OCI-LY3 (cell line): Measurements from ENCODE around the gene SPON2.

Experiments used
- H2AFZ ChIP-seq: fragments of 200-600, 300-600 bp; shearing (Covaris generic); 2 replicates; pipeline ENCODE4 v1.6.0; 2014; ENCODE audit warnings: antibody characterized with exemption, low read depth, low read length
- H3K27ac ChIP-seq: fragments of 200-600, 300-600 bp; sonication (generic); 2 replicates; pipeline ENCODE4 v1.5.1; 2014; ENCODE audit warnings: mild to moderate bottlenecking, low read length, moderate library complexity, mixed read lengths
- H3K27me3 ChIP-seq: fragments of 200-600, 300-600 bp; sonication (generic); 2 replicates; pipeline ENCODE4 v1.6.1; 2014; ENCODE audit warnings: low read depth, low read length, mixed read lengths
- H3K36me3 ChIP-seq: fragments of 200-600, 300-600 bp; sonication (generic); replicated peaks from 2 replicates; pipeline ENCODE3; 2014; ENCODE audit warnings: low read depth, low read length, mixed read lengths
- H3K4me1 ChIP-seq: fragments of 300-600, 200-600 bp; sonication (generic); 2 replicates; pipeline ENCODE4 v1.6.1; 2014; ENCODE audit warnings: low read length, mixed read lengths
- H3K4me2 ChIP-seq: fragments of 200-600, 300-600 bp; sonication (generic); 2 replicates; pipeline ENCODE4 v1.6.1; 2014; ENCODE audit warnings: low read length, mixed read lengths
- H3K4me3 ChIP-seq: fragments of 300-600, 200-600 bp; sonication (generic); 2 replicates; pipeline ENCODE4 v1.5.1; 2014; ENCODE audit warnings: antibody characterized with exemption, mild to moderate bottlenecking, low read length, moderate library complexity
- H3K79me2 ChIP-seq: fragments of 300-600, 200-600 bp; shearing (Covaris generic); 2 replicates; pipeline ENCODE4 v1.6.1; 2014; ENCODE audit warnings: mild to moderate bottlenecking, low read length, mixed read lengths
- H3K9ac ChIP-seq: fragments of 300-600, 200-600 bp; shearing (Covaris generic); 2 replicates; pipeline ENCODE4 v1.6.0; 2014; ENCODE audit warnings: mild to moderate bottlenecking, low read length, moderate library complexity
- H3K9me3 ChIP-seq: fragments of 200-600, 300-600 bp; shearing (Covaris generic); 2 replicates; pipeline ENCODE4 v1.6.1; 2014; ENCODE audit warnings: low read length, mixed read lengths; ENCODE audit not compliant: insufficient read depth
- H4K20me1 ChIP-seq: fragments of 200-600, 300-600 bp; sonication (generic); 2 replicates; pipeline ENCODE4 v1.6.1; 2016; ENCODE audit warnings: low read length, mixed read lengths; ENCODE audit not compliant: insufficient read depth
- EZH2phosphoT487 ChIP-seq: fragments of 200-600 bp; shearing (Covaris generic); IDR thresholded peaks from 2 replicates; pipeline ENCODE4 v1.6.1; 2018; ENCODE audit warnings: antibody characterized with exemption, mixed run types, low read depth
- TF ChIP-seq, protein P1 (sequence below): fragments of 200-600, 300-600 bp; sonication (generic); IDR thresholded peaks from 2 replicates; pipeline ENCODE4 v1.5.1; 2014; ENCODE audit warnings: antibody characterized with exemption, low read length, low read depth

SPON2 gene

DNA sequence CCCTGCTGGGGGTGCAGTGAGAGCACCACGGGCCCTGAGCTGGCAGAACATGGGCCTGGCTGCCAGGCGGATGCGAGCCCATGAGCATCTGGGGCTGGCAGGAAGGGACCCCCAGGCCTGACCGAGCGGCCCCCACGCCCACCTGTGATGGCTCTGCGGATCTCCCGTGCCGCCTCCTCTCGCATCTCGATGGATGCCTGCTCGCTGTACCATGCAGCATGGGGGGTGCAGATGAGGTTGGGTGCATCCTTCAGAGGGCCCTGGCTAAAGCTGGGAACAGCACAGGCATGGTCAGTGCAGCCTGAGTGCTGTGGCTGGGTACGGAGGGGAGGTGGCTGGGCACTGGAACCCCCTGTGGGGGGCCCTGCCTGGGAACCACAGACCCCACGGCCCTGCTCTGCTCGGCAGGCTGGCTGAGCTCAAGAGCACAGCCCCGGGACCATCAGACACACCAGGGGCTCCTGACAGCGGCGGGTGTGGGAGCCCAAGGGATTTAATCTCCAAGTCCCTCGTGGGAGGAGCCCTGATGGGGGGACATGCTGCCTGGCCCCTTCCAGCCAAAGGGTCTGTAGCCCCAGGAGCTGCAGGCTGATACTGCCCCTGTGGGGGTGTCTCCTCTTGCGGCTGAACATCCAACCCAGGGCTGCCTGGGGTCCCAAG, 41.1 kb upstream of the SPON2 start:
- Histone ChIP-seq H3K79me2 (peaks cover 22% of the 10 kb centered on the region), H4K20me1 (peaks cover 38% of the 10 kb centered on the region), H3K27ac (no peak overlapping the region), H2AFZ (no peak overlapping the region), H3K9ac (no peak overlapping the region), H3K4me3 (no peak overlapping the region), H3K36me3 (peaks cover 51% of the 10 kb centered on the region), H3K4me2 (no peak overlapping the region), H3K9me3 (no peaks in the 10 kb centered on the region), H3K4me1 (peaks cover 37% of the 10 kb centered on the region), H3K27me3 (no peaks in the 10 kb centered on the region)
- TF ChIP-seq EZH2phosphoT487: no peak
- TF ChIP-seq, protein P1, sequence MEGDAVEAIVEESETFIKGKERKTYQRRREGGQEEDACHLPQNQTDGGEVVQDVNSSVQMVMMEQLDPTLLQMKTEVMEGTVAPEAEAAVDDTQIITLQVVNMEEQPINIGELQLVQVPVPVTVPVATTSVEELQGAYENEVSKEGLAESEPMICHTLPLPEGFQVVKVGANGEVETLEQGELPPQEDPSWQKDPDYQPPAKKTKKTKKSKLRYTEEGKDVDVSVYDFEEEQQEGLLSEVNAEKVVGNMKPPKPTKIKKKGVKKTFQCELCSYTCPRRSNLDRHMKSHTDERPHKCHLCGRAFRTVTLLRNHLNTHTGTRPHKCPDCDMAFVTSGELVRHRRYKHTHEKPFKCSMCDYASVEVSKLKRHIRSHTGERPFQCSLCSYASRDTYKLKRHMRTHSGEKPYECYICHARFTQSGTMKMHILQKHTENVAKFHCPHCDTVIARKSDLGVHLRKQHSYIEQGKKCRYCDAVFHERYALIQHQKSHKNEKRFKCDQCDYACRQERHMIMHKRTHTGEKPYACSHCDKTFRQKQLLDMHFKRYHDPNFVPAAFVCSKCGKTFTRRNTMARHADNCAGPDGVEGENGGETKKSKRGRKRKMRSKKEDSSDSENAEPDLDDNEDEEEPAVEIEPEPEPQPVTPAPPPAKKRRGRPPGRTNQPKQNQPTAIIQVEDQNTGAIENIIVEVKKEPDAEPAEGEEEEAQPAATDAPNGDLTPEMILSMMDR: no peak

- H3K9me3 ChIP-seq: no peaks in the 10 kb centered on the region
- H3K4me3 ChIP-seq: no peak overlapping the region
- H4K20me1 ChIP-seq: peaks cover 35% of the 10 kb centered on the region
- H3K9ac ChIP-seq: no peak overlapping the region
- H3K27ac ChIP-seq: no peak overlapping the region
- no peak overlapping the region for H3K4me2 ChIP-seq
- peaks cover 46% of the 10 kb centered on the region for H3K36me3 ChIP-seq
- H3K27me3 ChIP-seq: no peaks in the 10 kb centered on the region
- no peak for TF ChIP-seq EZH2phosphoT487
- TF ChIP-seq, protein P1: no peak
- peaks cover 36% of the 10 kb centered on the region for H3K4me1 ChIP-seq
- H2AFZ ChIP-seq: no peak overlapping the region
- peaks cover 15% of the 10 kb centered on the region for H3K79me2 ChIP-seq
These were observed 40.4 kb upstream of the SPON2 start for GRCh38 chr4:1212546-1213335.

DNA sequence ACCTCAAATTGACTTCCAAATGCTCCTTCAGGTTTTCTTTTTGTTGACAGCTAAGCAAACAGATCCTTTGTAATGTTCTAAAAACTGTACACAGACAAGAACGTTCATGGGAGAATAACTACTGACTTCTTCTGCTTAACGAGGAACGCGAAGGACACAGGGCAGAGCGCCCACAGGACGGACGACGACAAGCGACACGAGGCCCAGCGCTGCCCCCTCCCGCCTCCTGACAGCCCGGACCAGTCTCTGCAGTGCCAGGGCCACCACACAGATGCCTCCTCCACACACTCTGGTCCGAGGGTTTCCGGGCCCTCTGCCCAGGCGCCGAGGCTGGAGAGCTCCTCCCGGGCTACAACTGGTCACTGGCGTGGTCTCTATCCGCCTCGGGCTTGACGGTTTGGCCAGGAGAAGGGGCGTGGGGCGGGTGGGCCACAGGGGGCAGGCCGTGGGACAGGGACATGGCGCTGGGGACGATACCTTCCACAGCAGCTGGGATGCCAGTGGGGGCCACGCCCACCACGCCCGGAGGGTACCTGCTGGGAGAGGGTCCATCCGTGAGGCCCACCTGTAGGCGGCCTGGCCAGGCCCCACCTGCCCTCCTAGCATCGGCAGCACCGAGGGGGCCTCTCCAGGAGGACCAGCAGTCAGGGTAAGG, 39.6 kb upstream of the SPON2 start:
- Histone ChIP-seq H3K36me3 (peaks cover 39% of the 10 kb centered on the region), H2AFZ (no peak overlapping the region), H3K27me3 (no peaks in the 10 kb centered on the region), H3K27ac (no peak overlapping the region), H3K4me3 (no peak overlapping the region), H3K4me1 (peaks cover 29% of the 10 kb centered on the region), H3K9ac (no peak overlapping the region), H4K20me1 (peaks cover 34% of the 10 kb centered on the region), H3K9me3 (no peaks in the 10 kb centered on the region), H3K4me2 (no peak overlapping the region), H3K79me2 (peaks cover 7% of the 10 kb centered on the region)
- no peak for TF ChIP-seq EZH2phosphoT487
- TF ChIP-seq, protein P1: no peak

GRCh38 chr4:1211371-1211770, 39.0 kb upstream of the SPON2 start:
- H3K36me3 ChIP-seq: peaks cover 32% of the 10 kb centered on the region
- H4K20me1 ChIP-seq: peaks cover 27% of the 10 kb centered on the region
- H3K27ac ChIP-seq: no peak overlapping the region
- H3K9ac ChIP-seq: no peak overlapping the region
- H3K27me3 ChIP-seq: no peaks in the 10 kb centered on the region
- no peak overlapping the region for H3K4me2 ChIP-seq
- H3K9me3 ChIP-seq: no peaks in the 10 kb centered on the region
- no peak overlapping the region for H2AFZ ChIP-seq
- TF ChIP-seq EZH2phosphoT487: no peak
- TF ChIP-seq, protein P1: no peak
- no peak overlapping the region for H3K4me3 ChIP-seq
- H3K4me1 ChIP-seq: peaks cover 22% of the 10 kb centered on the region
- H3K79me2 ChIP-seq: peaks cover under 1% of the 10 kb centered on the region
